Panc1 (cell line): ENCODE measurements around the gene KCNIP4. TPM values are rescaled to one million over a fixed set of nuclear protein-coding genes. Genes with fewer than 3 reads are reported as not detected.

ENCODE experiments used
- ATAC-seq: fragments of 200-7000 bp; cut with Tn5 transposase; 2 replicates; pipeline ENCODE4 v1.9.1; 2020; ENCODE audit warnings: mild to moderate bottlenecking, moderate library complexity
- BruUV-seq: library from RNA; stranded (reverse); fragments of 400-500 nt; replicated peaks from 2 replicates; lab custom pipeline; 2021; lab: Mats Ljungman, UMichigan
- CTCF ChIA-PET: fragments of 300-600 bp; sonication (Branson Sonifier 250); formaldehyde crosslinking; loops from one replicate; lab custom pipeline; 2022; ENCODE audit warnings: antibody characterized with exemption; lab: Charles Lee
- POLR2A ChIA-PET: fragments of 300-600 bp; sonication (Branson Sonifier 250); formaldehyde crosslinking; loops from one replicate; lab custom pipeline; 2022; ENCODE audit warnings: antibody characterized with exemption; lab: Charles Lee
- DNase-seq: peaks from one replicate; pipeline ENCODE4 v3.0.0-alpha.2; 2010; ENCODE audit warnings: low read depth, low spot score
- H3K27ac ChIP-seq: 2 replicates; pipeline ENCODE4 v1.5.1; 2011; ENCODE audit warnings: mild to moderate bottlenecking, low read length, inconsistent platforms
- H3K27me3 ChIP-seq: fragments of 200-500 bp; sonication (Bioruptor generic); 2 replicates; pipeline ENCODE4 v1.6.0; 2014; ENCODE audit warnings: low read length, inconsistent platforms; ENCODE audit not compliant: control insufficient read depth, insufficient read depth
- H3K36me3 ChIP-seq: fragments of 200-500 bp; sonication (Bioruptor generic); 2 replicates; pipeline ENCODE4 v1.5.1; 2014; ENCODE audit warnings: inconsistent platforms, mild to moderate bottlenecking, low read length, moderate library complexity; ENCODE audit not compliant: control insufficient read depth, insufficient read depth
- H3K4me1 ChIP-seq: 2 replicates; pipeline ENCODE4 v1.5.1; 2011; ENCODE audit warnings: inconsistent platforms, mild to moderate bottlenecking, low read length, moderate library complexity; ENCODE audit not compliant: control insufficient read depth, insufficient read depth
- H3K4me3 ChIP-seq, 2 experiments: 2 replicates each; pipeline ENCODE4 v1.5.1; 2011 to 2012; ENCODE audit warnings: low read depth in 2 of 2, low read length in 2 of 2, mild to moderate bottlenecking in 2 of 2, inconsistent platforms in 1 of 2, moderate library complexity in 1 of 2
- H3K9me3 ChIP-seq: fragments of 200-500 bp; sonication (Bioruptor generic); 2 replicates; pipeline ENCODE4 v1.5.1; 2014; ENCODE audit warnings: low read depth, mild to moderate bottlenecking, inconsistent platforms, low read length, moderate library complexity; ENCODE audit not compliant: control insufficient read depth, insufficient read depth
- POLR2AphosphoS5 ChIP-seq: IDR thresholded peaks from 2 replicates; pipeline ENCODE4 v1.6.1; 2012; ENCODE audit warnings: mild to moderate bottlenecking, low read depth, low read length, moderate library complexity
- SIN3A ChIP-seq: IDR thresholded peaks from 2 replicates; pipeline ENCODE4 v1.6.1; 2012; ENCODE audit warnings: low read depth, mild to moderate bottlenecking, low read length, moderate library complexity, borderline replicate concordance; ENCODE audit not compliant: insufficient read depth
- TCF7L2 ChIP-seq: IDR thresholded peaks from 2 replicates; pipeline ENCODE4 v1.6.1; 2011; ENCODE audit warnings: mild to moderate bottlenecking, low read depth, low read length, inconsistent platforms
- in situ Hi-C: cut with HindIII; loops from 2 replicates; pipeline ENCODE4 v1.10.0; 2016; ENCODE audit warnings: low sequenced_read_pairs, low pct_unique_long_range_greater_than_20kb
- intact Hi-C: fragments of 100-400 bp; cut with micrococcal nuclease; formaldehyde crosslinking; loops from one replicate; pipeline ENCODE4 v1.10.0; 2022; ENCODE audit not compliant: unreplicated experiment
- total RNA-seq: library from RNA; stranded (reverse); gene quantifications from one replicate; pipeline ENCODE4 v1.2.1, GENCODE V29; 2021; ENCODE audit not compliant: unreplicated experiment
- TF ChIP-seq, protein P1 (sequence below), 2 experiments: IDR thresholded peaks; 2 replicates each; pipeline ENCODE4 v1.6.1; 2011 to 2012; ENCODE audit warnings: low read depth in 2 of 2, control low read depth in 1 of 2, low read length in 1 of 2, mild to moderate bottlenecking in 1 of 2, moderate library complexity in 1 of 2; ENCODE audit not compliant: insufficient read depth in 1 of 2
- TF ChIP-seq, protein P2 (sequence below): fragments of 450-650 bp; IDR thresholded peaks from 2 replicates; pipeline ENCODE4 v1.5.1; 2017; ENCODE audit warnings: mild to moderate bottlenecking

Gene KCNIP4
- total RNA-seq, 1 experiment from 2014 or later, result not detected

DNA sequence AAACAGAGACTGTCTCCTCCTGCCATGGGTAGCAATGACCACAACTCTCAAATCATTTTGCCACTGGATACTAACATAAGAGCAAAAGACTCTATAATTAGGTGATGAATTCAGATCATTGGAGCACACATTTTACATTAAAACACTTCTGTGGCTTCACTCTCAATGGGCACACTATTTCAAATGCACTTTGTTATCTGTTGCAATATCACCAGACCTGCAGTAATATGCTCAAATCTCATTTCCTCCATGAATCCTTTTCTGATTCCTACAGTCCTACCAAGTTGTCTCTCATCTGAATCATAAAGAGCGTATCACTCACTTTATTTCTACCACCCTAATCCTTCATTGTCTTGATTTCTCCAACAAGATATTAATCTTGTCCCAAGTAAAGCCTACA lies 302.8 kb downstream of the KCNIP4 start:
- in situ Hi-C loops, result no loop called here
- H3K9me3 ChIP-seq, result no peaks in the 10 kb centered on the region
- ChIA-PET CTCF (no interaction called here), POLR2A (no interaction called here)
- no peak overlapping the region for H3K27ac ChIP-seq
- no peaks in the 10 kb centered on the region for H3K27me3 ChIP-seq
- H3K4me3 ChIP-seq, result no peak overlapping the region
- BruUV-seq, result no TSS peak
- no peak for DNase-seq
- ATAC-seq, result no peak
- H3K36me3 ChIP-seq, result no peaks in the 10 kb centered on the region
- TF ChIP-seq SIN3A, result no peak
- no peak for TF ChIP-seq TCF7L2
- TF ChIP-seq, protein P1, sequence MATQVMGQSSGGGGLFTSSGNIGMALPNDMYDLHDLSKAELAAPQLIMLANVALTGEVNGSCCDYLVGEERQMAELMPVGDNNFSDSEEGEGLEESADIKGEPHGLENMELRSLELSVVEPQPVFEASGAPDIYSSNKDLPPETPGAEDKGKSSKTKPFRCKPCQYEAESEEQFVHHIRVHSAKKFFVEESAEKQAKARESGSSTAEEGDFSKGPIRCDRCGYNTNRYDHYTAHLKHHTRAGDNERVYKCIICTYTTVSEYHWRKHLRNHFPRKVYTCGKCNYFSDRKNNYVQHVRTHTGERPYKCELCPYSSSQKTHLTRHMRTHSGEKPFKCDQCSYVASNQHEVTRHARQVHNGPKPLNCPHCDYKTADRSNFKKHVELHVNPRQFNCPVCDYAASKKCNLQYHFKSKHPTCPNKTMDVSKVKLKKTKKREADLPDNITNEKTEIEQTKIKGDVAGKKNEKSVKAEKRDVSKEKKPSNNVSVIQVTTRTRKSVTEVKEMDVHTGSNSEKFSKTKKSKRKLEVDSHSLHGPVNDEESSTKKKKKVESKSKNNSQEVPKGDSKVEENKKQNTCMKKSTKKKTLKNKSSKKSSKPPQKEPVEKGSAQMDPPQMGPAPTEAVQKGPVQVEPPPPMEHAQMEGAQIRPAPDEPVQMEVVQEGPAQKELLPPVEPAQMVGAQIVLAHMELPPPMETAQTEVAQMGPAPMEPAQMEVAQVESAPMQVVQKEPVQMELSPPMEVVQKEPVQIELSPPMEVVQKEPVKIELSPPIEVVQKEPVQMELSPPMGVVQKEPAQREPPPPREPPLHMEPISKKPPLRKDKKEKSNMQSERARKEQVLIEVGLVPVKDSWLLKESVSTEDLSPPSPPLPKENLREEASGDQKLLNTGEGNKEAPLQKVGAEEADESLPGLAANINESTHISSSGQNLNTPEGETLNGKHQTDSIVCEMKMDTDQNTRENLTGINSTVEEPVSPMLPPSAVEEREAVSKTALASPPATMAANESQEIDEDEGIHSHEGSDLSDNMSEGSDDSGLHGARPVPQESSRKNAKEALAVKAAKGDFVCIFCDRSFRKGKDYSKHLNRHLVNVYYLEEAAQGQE (IDR thresholded peaks at IDR 0.05; ENCODE audit: insufficient read depth in 1 of 2, low read depth in 2 of 2, low read length in 1 of 2), result no peak
- TF ChIP-seq, protein P2, sequence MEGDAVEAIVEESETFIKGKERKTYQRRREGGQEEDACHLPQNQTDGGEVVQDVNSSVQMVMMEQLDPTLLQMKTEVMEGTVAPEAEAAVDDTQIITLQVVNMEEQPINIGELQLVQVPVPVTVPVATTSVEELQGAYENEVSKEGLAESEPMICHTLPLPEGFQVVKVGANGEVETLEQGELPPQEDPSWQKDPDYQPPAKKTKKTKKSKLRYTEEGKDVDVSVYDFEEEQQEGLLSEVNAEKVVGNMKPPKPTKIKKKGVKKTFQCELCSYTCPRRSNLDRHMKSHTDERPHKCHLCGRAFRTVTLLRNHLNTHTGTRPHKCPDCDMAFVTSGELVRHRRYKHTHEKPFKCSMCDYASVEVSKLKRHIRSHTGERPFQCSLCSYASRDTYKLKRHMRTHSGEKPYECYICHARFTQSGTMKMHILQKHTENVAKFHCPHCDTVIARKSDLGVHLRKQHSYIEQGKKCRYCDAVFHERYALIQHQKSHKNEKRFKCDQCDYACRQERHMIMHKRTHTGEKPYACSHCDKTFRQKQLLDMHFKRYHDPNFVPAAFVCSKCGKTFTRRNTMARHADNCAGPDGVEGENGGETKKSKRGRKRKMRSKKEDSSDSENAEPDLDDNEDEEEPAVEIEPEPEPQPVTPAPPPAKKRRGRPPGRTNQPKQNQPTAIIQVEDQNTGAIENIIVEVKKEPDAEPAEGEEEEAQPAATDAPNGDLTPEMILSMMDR, result no peak
- TF ChIP-seq POLR2AphosphoS5, result no peak
- intact Hi-C loops, result no loop called here
- H3K4me1 ChIP-seq, result no peaks in the 10 kb centered on the region

DNA sequence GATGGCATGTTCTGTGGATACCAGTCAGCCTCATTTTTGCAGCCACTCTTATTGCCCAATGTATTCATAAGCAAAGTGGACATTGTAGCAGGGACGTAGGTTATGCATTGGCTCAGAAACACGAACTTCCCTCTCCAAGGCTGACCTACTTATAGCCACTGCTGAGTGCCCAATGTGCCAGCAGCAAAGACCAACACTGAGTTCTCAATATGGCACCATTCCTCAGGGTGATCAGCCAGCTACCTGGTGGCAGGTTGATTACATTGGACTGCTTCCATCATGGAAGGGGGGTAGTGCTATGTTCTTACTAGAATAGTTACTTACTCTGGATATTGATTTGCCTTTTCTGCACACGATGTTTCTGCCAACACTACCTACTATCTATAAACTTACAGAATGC lies 306.9 kb downstream of the KCNIP4 start:
- no peak overlapping the region for H3K4me3 ChIP-seq
- intact Hi-C loops, result no loop called here
- no peaks in the 10 kb centered on the region for H3K9me3 ChIP-seq
- no peaks in the 10 kb centered on the region for H3K4me1 ChIP-seq
- in situ Hi-C loops, result no loop called here
- CTCF ChIA-PET, result no interaction called here
- no TSS peak for BruUV-seq
- POLR2A ChIA-PET, result no interaction called here
- ATAC-seq (no peak), DNase-seq (no peak)
- H3K27me3 ChIP-seq, result no peaks in the 10 kb centered on the region
- H3K27ac ChIP-seq, result no peak overlapping the region
- H3K36me3 ChIP-seq, result no peaks in the 10 kb centered on the region
- TF ChIP-seq TCF7L2 (no peak), POLR2AphosphoS5 (no peak)
- TF ChIP-seq, protein P2, result no peak
